Central memory CD8-positive, alpha-beta T cell (primary cell): ENCODE results near the gene EIF3K.
A peak's percentile ranks its signal among the peaks of the same experiment; 100 is the strongest.

ENCODE experiments used
- ATAC-seq: fragments of 150-1000 bp; cut with Tn5 transposase; replicated peaks from 2 replicates; pipeline ENCODE4 v1.10.0; 2022; ENCODE audit warnings: mild to moderate bottlenecking, moderate FRiP score, moderate number of reproducible peaks; ENCODE audit not compliant: poor library complexity, severe bottlenecking; ENCODE audit errors: extremely low read depth
- DNase-seq, 2 donors: peaks; one replicate each; pipeline ENCODE4 v3.0.0; 2021; ENCODE audit warnings: low spot score in 2 of 2
- H3K27ac Mint-ChIP-seq: one replicate; pipeline ENCODE4 v1.8.0; 2022; ENCODE audit warnings: low read depth, mild to moderate bottlenecking, moderate library complexity, mixed read lengths
- H3K27me3 Mint-ChIP-seq: one replicate; pipeline ENCODE4 v1.8.0; 2022; ENCODE audit warnings: mixed read lengths
- H3K36me3 Mint-ChIP-seq: one replicate; pipeline ENCODE4 v1.8.0; 2022; ENCODE audit warnings: mild to moderate bottlenecking, moderate library complexity, mixed read lengths; ENCODE audit not compliant: insufficient read depth
- H3K4me1 Mint-ChIP-seq: one replicate; pipeline ENCODE4 v1.8.0; 2022; ENCODE audit warnings: mixed read lengths
- H3K4me3 Mint-ChIP-seq: one replicate; pipeline ENCODE4 v1.8.0; 2022; ENCODE audit warnings: mild to moderate bottlenecking, moderate library complexity, mixed read lengths
- H3K9me3 Mint-ChIP-seq: one replicate; pipeline ENCODE4 v1.8.0; 2022; ENCODE audit warnings: mixed read lengths

Gene EIF3K

GRCh38 chr19:38658462-38659306, 39.7 kb downstream of the EIF3K start:
- H3K9me3 Mint-ChIP-seq: no peaks in the 10 kb centered on the region
- peaks cover 84% of the 10 kb centered on the region for H3K4me1 Mint-ChIP-seq
- no peak for ATAC-seq
- peak overlapping the region; percentile 84 for H3K27ac Mint-ChIP-seq
- peaks cover 28% of the 10 kb centered on the region for H3K36me3 Mint-ChIP-seq
- no peak for DNase-seq
- peak overlapping the region; percentile 23 for H3K4me3 Mint-ChIP-seq
- H3K27me3 Mint-ChIP-seq: no peaks in the 10 kb centered on the region

GRCh38 chr19:38660724-38661123, 41.7 kb downstream of the EIF3K start:
- Mint-ChIP-seq H3K27ac (no peak overlapping the region), H3K9me3 (no peaks in the 10 kb centered on the region), H3K36me3 (peaks cover 20% of the 10 kb centered on the region), H3K27me3 (no peaks in the 10 kb centered on the region), H3K4me1 (peaks cover 85% of the 10 kb centered on the region), H3K4me3 (peak overlapping the region; percentile 4)
- ATAC-seq (no peak), DNase-seq (no peak)

- DNase-seq: no peak
- peaks cover 20% of the 10 kb centered on the region for H3K36me3 Mint-ChIP-seq
- H3K27me3 Mint-ChIP-seq: no peaks in the 10 kb centered on the region
- H3K4me1 Mint-ChIP-seq: peaks cover 85% of the 10 kb centered on the region
- no peaks in the 10 kb centered on the region for H3K9me3 Mint-ChIP-seq
- no peak for ATAC-seq
- peak overlapping the region; percentile 22 for H3K27ac Mint-ChIP-seq
- no peak overlapping the region for H3K4me3 Mint-ChIP-seq
Measured at GRCh38 chr19:38661136-38661535, 42.1 kb downstream of the EIF3K start.

- ATAC-seq (no peak), DNase-seq (no peak)
- Mint-ChIP-seq H3K36me3 (peaks cover 15% of the 10 kb centered on the region), H3K9me3 (no peaks in the 10 kb centered on the region), H3K27me3 (no peaks in the 10 kb centered on the region), H3K4me1 (peaks cover 85% of the 10 kb centered on the region), H3K27ac (no peak overlapping the region), H3K4me3 (no peak overlapping the region)
Measured at GRCh38 chr19:38661996-38662395, 43.0 kb downstream of the EIF3K start.

DNA sequence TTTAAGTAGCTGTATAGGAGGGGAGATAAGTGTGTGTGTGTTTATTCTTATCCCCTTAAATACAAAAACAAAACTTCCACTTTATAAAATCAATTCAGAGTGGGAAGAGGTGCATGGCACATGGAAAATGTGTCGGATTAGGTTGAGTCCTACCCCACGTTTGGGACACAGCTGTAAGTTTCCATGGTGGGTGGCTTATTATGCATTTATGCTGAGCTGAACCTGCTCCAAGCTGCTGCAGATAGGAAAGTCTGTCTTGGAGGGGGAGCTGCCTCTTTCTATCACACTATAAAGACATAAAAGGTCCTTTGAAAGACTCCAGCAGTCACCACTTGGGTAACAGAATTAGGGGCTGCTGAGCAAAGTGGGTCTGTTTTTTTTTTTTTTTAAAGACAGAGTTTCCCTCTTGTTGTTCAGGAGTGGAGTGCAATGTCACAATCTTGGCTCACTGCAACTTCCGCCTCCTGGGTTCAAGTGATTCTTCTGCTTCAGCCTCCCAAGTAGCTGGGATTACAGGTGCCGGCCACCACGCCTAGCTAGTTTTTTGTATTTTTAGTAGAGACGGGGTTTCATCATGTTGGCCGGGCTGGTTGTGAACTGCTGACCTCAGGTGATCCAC, 43.7 kb downstream of the EIF3K start:
- H3K36me3 Mint-ChIP-seq: peaks cover 12% of the 10 kb centered on the region
- no peak for ATAC-seq
- H3K27me3 Mint-ChIP-seq: no peaks in the 10 kb centered on the region
- H3K9me3 Mint-ChIP-seq: no peaks in the 10 kb centered on the region
- peaks cover 82% of the 10 kb centered on the region for H3K4me1 Mint-ChIP-seq
- no peak overlapping the region for H3K4me3 Mint-ChIP-seq
- peak overlapping the region; percentile 81 for H3K27ac Mint-ChIP-seq
- DNase-seq: no peak

DNA sequence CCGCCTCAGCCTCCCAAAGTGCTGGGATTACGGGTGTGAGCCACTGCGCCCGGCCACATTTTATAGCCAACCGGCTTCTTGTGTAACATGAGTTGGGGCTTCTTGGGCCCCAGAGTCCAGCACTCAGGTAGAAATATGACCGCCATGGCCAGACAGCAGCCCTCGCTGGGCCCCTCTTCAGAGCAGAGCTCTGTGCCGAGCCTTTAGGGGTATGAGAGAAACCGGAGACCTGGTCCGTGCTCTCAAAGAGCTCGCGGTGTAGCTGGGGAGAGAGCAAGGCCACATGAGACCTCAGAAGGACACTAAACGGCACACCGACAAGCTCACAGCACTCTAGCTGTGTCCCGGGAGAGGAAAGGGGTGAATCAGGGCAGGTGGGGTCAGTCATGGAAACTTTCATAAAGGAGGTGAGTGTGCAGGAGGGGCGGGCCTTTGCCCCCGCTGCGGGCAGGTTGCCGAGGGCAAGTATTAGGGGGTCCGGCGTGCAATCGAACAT, 44.2 kb downstream of the EIF3K start:
- Mint-ChIP-seq H3K4me1 (peaks cover 78% of the 10 kb centered on the region), H3K4me3 (no peak overlapping the region)
- DNase-seq: no peak

GRCh38 chr19:38663957-38664502, 45.0 kb downstream of the EIF3K start:
- Mint-ChIP-seq H3K27me3 (no peaks in the 10 kb centered on the region), H3K27ac (peak overlapping the region; percentile 81), H3K9me3 (no peaks in the 10 kb centered on the region), H3K4me1 (peaks cover 82% of the 10 kb centered on the region), H3K4me3 (peak overlapping the region; percentile 70), H3K36me3 (peaks cover 14% of the 10 kb centered on the region)
- DNase-seq (peak in 1 of 2 donors; percentile 32), ATAC-seq (peak; percentile 72)

More for the DNA sequence above, 44.2 kb downstream of the EIF3K start:
- Mint-ChIP-seq H3K9me3 (no peaks in the 10 kb centered on the region), H3K36me3 (peaks cover 9% of the 10 kb centered on the region), H3K27ac (peak overlapping the region; percentile 81), H3K27me3 (no peaks in the 10 kb centered on the region)
- no peak for ATAC-seq

GRCh38 chr19:38664503-38665211, 45.7 kb downstream of the EIF3K start:
- Mint-ChIP-seq H3K27ac (peak overlapping the region; percentile 81), H3K4me1 (peaks cover 82% of the 10 kb centered on the region), H3K36me3 (peaks cover 16% of the 10 kb centered on the region), H3K9me3 (no peaks in the 10 kb centered on the region), H3K4me3 (peak overlapping the region; percentile 70), H3K27me3 (no peaks in the 10 kb centered on the region)
- ATAC-seq: no peak
- DNase-seq: no peak

GRCh38 chr19:38665219-38665931, 46.4 kb downstream of the EIF3K start:
- Mint-ChIP-seq H3K27me3 (no peaks in the 10 kb centered on the region), H3K4me3 (peak overlapping the region; percentile 16), H3K4me1 (peaks cover 82% of the 10 kb centered on the region), H3K9me3 (no peaks in the 10 kb centered on the region), H3K36me3 (peaks cover 16% of the 10 kb centered on the region), H3K27ac (peak overlapping the region; percentile 81)
- ATAC-seq: no peak
- no peak for DNase-seq

DNA sequence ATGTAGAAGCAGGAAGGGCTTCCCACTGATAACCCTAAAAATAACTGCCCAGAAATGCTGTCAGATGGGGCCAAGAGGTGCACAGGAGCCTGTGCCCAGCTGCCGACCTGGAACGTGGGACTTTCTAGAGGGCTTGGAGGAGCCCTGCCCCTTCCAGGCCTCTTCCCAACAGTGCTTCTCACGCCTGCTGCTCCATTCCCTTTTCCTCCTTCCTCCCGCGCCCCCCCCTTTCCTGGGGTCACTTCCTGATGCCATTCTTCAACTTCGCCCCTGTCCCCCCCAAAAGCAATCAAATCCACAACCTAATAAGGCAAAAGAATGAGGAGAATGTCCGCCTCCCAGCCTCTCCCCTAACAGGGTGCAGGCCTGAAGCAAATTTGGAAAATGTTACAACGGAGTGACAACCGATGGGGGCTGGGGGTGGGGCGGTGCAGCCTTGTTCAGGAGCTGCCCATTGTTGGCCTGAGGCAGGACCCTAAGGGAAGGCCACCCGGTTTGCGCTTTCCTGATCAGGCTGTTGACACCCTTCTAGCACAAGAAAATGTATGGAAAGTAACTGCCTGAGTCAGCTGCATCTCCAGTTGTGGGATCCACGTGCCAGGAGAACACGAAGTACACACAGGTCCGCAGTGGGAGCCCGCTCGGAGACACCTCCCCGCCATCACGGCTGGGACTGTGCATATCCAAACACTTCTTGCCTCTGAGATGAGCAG, 47.1 kb downstream of the EIF3K start:
- H3K9me3 Mint-ChIP-seq: no peaks in the 10 kb centered on the region
- ATAC-seq (no peak), DNase-seq (no peak)
- peak overlapping the region; percentile 50 for H3K4me3 Mint-ChIP-seq
- peaks cover 16% of the 10 kb centered on the region for H3K36me3 Mint-ChIP-seq
- no peaks in the 10 kb centered on the region for H3K27me3 Mint-ChIP-seq
- H3K4me1 Mint-ChIP-seq: peaks cover 82% of the 10 kb centered on the region
- H3K27ac Mint-ChIP-seq: peak overlapping the region; percentile 69

DNA sequence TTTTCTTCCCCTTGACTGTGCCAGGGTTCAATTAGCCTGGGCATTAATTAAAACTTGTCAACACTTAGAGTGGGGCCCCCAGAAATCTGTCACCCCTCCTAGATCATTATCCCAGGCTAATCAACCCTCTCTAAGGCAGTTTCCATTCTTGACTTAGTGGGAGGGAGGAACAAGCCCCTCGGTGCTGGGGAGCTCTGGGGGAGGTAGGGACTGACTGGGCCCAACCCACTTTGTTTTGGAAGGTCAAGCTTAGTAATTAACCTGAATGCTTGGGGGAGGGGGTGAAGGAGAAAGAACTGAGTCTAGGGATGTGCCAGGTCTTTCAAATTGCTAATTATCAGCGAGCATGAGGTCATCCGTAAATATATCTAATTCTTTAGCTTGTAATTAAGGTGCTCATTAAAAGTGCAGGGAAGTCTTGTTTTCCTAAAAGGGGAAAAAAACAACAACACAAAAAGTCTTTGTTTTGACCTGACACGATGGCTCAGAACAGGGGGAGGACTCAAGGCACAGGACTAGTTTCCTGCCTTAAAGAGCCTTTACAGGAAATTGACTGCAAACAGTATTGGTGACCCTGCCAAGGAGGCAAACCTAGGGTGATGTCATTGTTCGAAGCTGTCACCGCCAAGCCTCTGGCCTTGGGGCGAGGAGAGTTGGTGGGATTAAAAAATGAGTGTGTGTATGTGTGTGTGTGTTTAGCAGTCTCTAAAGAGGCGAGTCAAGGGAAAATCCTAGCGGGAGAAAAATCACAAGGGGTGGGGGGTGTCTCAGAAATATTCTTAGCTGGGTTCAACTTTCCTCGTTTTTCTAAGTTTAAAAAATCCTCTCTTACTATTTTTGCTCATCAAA, 47.9 kb downstream of the EIF3K start:
- H3K27me3 Mint-ChIP-seq: no peaks in the 10 kb centered on the region
- DNase-seq (peak in 1 of 2 donors; percentile 27), ATAC-seq (peak; percentile 73)
- peaks cover 86% of the 10 kb centered on the region for H3K4me1 Mint-ChIP-seq
- H3K4me3 Mint-ChIP-seq: peak overlapping the region; percentile 50
- H3K36me3 Mint-ChIP-seq: peaks cover 14% of the 10 kb centered on the region
- H3K9me3 Mint-ChIP-seq: no peaks in the 10 kb centered on the region
- peak overlapping the region; percentile 69 for H3K27ac Mint-ChIP-seq
